ENCODE results near the gene CC2D1A.

The CC2D1A gene

GRCh38 chr19:13979686-13980085 lies 73.7 kb downstream of the CC2D1A start:
- H4K20me1 ChIP-seq (ENCODE audit: insufficient read depth, low read length), result no peaks in the 10 kb centered on the region
- H3K27me3 ChIP-seq (replicated peaks; ENCODE audit: insufficient read depth, low read length), result no peaks in the 10 kb centered on the region
- H3F3A ChIP-seq (ENCODE audit: insufficient read depth, low read length), result no peaks in the 10 kb centered on the region
- no peak overlapping the region for H3K4me3 ChIP-seq (ENCODE audit: low read length)
- no peaks in the 10 kb centered on the region for H3K9me2 ChIP-seq (replicated peaks; ENCODE audit: insufficient read depth, low read length)
- TF ChIP-seq EZH2 (optimal IDR thresholded peaks at IDR 0.05; ENCODE audit: low read depth, low read length) (no peak), CTCF (IDR thresholded peaks at IDR 0.05; ENCODE audit: low read length) (no peak), EZH2phosphoT487 (IDR thresholded peaks at IDR 0.05; ENCODE audit: low read length) (no peak)
- H3K79me2 ChIP-seq (ENCODE audit: low read length), result no peaks in the 10 kb centered on the region
- no peak overlapping the region for H3K27ac ChIP-seq (ENCODE audit: low read length)
- H3K9ac ChIP-seq (ENCODE audit: low read length), result no peak overlapping the region
- no peak overlapping the region for H2AFZ ChIP-seq (ENCODE audit: low read length)
- no peak overlapping the region for H3K4me2 ChIP-seq (ENCODE audit: low read depth, low read length)
- no peaks in the 10 kb centered on the region for H3K4me1 ChIP-seq (ENCODE audit: low read length)
- H3K9me3 ChIP-seq (replicated peaks; ENCODE audit: insufficient read depth, low read length), result no peaks in the 10 kb centered on the region
- DNase-seq, result no peak
- H3K36me3 ChIP-seq (replicated peaks; ENCODE audit: insufficient read depth, low read length), result no peaks in the 10 kb centered on the region

- Histone ChIP-seq H3K36me3 (replicated peaks; ENCODE audit: insufficient read depth, low read length) (no peaks in the 10 kb centered on the region), H2AFZ (ENCODE audit: low read length) (no peak overlapping the region), H3K9me2 (replicated peaks; ENCODE audit: insufficient read depth, low read length) (no peaks in the 10 kb centered on the region), H3F3A (ENCODE audit: insufficient read depth, low read length) (peaks cover 2% of the 10 kb centered on the region), H3K27ac (ENCODE audit: low read length) (no peak overlapping the region), H3K9ac (ENCODE audit: low read length) (no peak overlapping the region), H3K4me2 (ENCODE audit: low read depth, low read length) (no peak overlapping the region), H3K4me1 (ENCODE audit: low read length) (no peaks in the 10 kb centered on the region), H4K20me1 (ENCODE audit: insufficient read depth, low read length) (no peaks in the 10 kb centered on the region), H3K9me3 (replicated peaks; ENCODE audit: insufficient read depth, low read length) (no peaks in the 10 kb centered on the region), H3K27me3 (replicated peaks; ENCODE audit: insufficient read depth, low read length) (no peaks in the 10 kb centered on the region), H3K4me3 (ENCODE audit: low read length) (no peak overlapping the region), H3K79me2 (ENCODE audit: low read length) (no peaks in the 10 kb centered on the region)
- DNase-seq, result no peak
- TF ChIP-seq EZH2 (optimal IDR thresholded peaks at IDR 0.05; ENCODE audit: low read depth, low read length) (no peak), CTCF (IDR thresholded peaks at IDR 0.05; ENCODE audit: low read length) (no peak), EZH2phosphoT487 (IDR thresholded peaks at IDR 0.05; ENCODE audit: low read length) (no peak)
Observed at GRCh38 chr19:13980340-13980739, 74.3 kb downstream of the CC2D1A start.

Data from MM.1S (cell line).